HepG2 (cell line): Measurements from ENCODE around the gene SEMA4C. TPM values are rescaled to one million over a fixed set of nuclear protein-coding genes. Genes with fewer than 3 reads are reported as not detected.

Source experiments
- DR1 ChIP-seq: sonication (generic); formaldehyde crosslinking; IDR thresholded peaks from 2 replicates; pipeline ENCODE4 v1.8.0; 2021; ENCODE audit warnings: mild to moderate bottlenecking, missing genetic modification reagents, inconsistent platforms
- FOXK1 ChIP-seq: sonication (generic); formaldehyde crosslinking; IDR thresholded peaks from 2 replicates; pipeline ENCODE4 v1.4.0; 2020; ENCODE audit warnings: low read depth, missing genetic modification reagents, borderline replicate concordance
- GABPA ChIP-seq, 2 experiments: IDR thresholded peaks; 2 replicates each; pipeline ENCODE4 v1.6.1; 2011 to 2016; ENCODE audit warnings: low read depth in 2 of 2, low read length in 1 of 2, missing biosample characterization in 1 of 2, missing genetic modification characterization in 1 of 2
- HOXA9 ChIP-seq: sonication (generic); formaldehyde crosslinking; IDR thresholded peaks from 2 replicates; pipeline ENCODE4 v1.8.1; 2022; ENCODE audit warnings: missing genetic modification reagents, mild to moderate bottlenecking, moderate library complexity, borderline replicate concordance
- IRX3 ChIP-seq: sonication (generic); formaldehyde crosslinking; IDR thresholded peaks from 2 replicates; pipeline ENCODE4 v1.8.1; 2023; ENCODE audit warnings: mild to moderate bottlenecking, low read depth, missing genetic modification reagents, borderline replicate concordance
- KMT2A ChIP-seq: sonication (generic); formaldehyde crosslinking; IDR thresholded peaks from 2 replicates; pipeline ENCODE4 v1.4.0; 2020; ENCODE audit warnings: missing genetic modification reagents
- MAZ ChIP-seq, 2 experiments: sonication (generic) in 1 of 2; formaldehyde crosslinking in 1 of 2; IDR thresholded peaks; 2 replicates each; pipeline versions ENCODE4 v1.5.0 to v1.6.1; 2012 to 2020; ENCODE audit warnings: low read depth in 2 of 2, mild to moderate bottlenecking in 2 of 2, borderline replicate concordance in 1 of 2, improper control_type of control experiment in 1 of 2, low read length in 1 of 2, missing genetic modification reagents in 1 of 2, moderate library complexity in 1 of 2
- NCOA2 ChIP-seq: sonication (generic); formaldehyde crosslinking; IDR thresholded peaks from 2 replicates; pipeline ENCODE4 v1.8.0; 2022; ENCODE audit warnings: inconsistent platforms
- NFIC ChIP-seq: IDR thresholded peaks from 2 replicates; pipeline ENCODE4 v1.6.1; 2012; ENCODE audit warnings: mild to moderate bottlenecking, low read length, inconsistent platforms
- RELA ChIP-seq: sonication (generic); formaldehyde crosslinking; IDR thresholded peaks from 2 replicates; pipeline ENCODE4 v1.4.0; 2020; ENCODE audit warnings: missing genetic modification reagents
- STAG1 ChIP-seq: sonication (generic); formaldehyde crosslinking; IDR thresholded peaks from 2 replicates; pipeline ENCODE4 v1.4.0; 2020; ENCODE audit warnings: missing genetic modification reagents
- YEATS4 ChIP-seq: sonication (generic); formaldehyde crosslinking; IDR thresholded peaks from 2 replicates; pipeline ENCODE4 v1.4.0; 2020; ENCODE audit warnings: missing genetic modification reagents, borderline replicate concordance
- ZFYVE20 ChIP-seq: sonication (generic); formaldehyde crosslinking; IDR thresholded peaks from 2 replicates; pipeline ENCODE4 v1.8.0; 2023; ENCODE audit warnings: low read depth, mild to moderate bottlenecking, moderate library complexity, missing genetic modification reagents, borderline replicate concordance
- ZNF276 ChIP-seq: sonication (generic); formaldehyde crosslinking; IDR thresholded peaks from 2 replicates; pipeline ENCODE4 v1.4.0; 2020; ENCODE audit warnings: mild to moderate bottlenecking, low read depth, missing genetic modification reagents
- ZNF337 ChIP-seq: sonication (generic); formaldehyde crosslinking; IDR thresholded peaks from 2 replicates; pipeline ENCODE4 v1.5.1; 2020; ENCODE audit warnings: missing genetic modification reagents, low read depth, mild to moderate bottlenecking, borderline replicate concordance
- ZNF33A ChIP-seq: sonication (generic); formaldehyde crosslinking; IDR thresholded peaks from 2 replicates; pipeline ENCODE4 v1.5.1; 2020; ENCODE audit warnings: missing genetic modification reagents, mild to moderate bottlenecking, moderate library complexity, borderline replicate concordance
- ZNF615 ChIP-seq: sonication (generic); formaldehyde crosslinking; IDR thresholded peaks from 2 replicates; pipeline ENCODE4 v1.5.0; 2020; ENCODE audit warnings: mild to moderate bottlenecking, missing genetic modification reagents, borderline replicate concordance
- ZNF709 ChIP-seq: sonication (generic); formaldehyde crosslinking; IDR thresholded peaks from 2 replicates; pipeline ENCODE4 v1.5.0; 2020; ENCODE audit warnings: mild to moderate bottlenecking, missing genetic modification reagents
- ZNF747 ChIP-seq: sonication (generic); formaldehyde crosslinking; IDR thresholded peaks from 2 replicates; pipeline ENCODE4 v1.8.1; 2023; ENCODE audit warnings: missing genetic modification reagents, mild to moderate bottlenecking, borderline replicate concordance
- ZSCAN30 ChIP-seq: sonication (generic); formaldehyde crosslinking; IDR thresholded peaks from 2 replicates; pipeline ENCODE4 v1.5.0; 2020; ENCODE audit warnings: mild to moderate bottlenecking, missing genetic modification reagents
- polyA plus RNA-seq, 8 experiments: library from polyadenylated mRNA; depleted of rRNA in 3 of 8; stranded (reverse) in 7 of 8; unstranded in 1 of 8; fragments of >200 nt; fragmentation: Illumina TruSeq in 4 of 8; extraction: Trizol in 4 of 8; gene quantifications; 2 replicates each; pipeline versions ENCODE4 v1.2.1 to v1.2.3, GENCODE V29; 2011 to 2016; ENCODE audit warnings: low read depth in 4 of 8, missing spikeins in 1 of 8, mixed read lengths in 1 of 8; ENCODE audit not compliant: insufficient read depth in 1 of 8
- total RNA-seq, 5 experiments: library from RNA; depleted of rRNA; stranded (reverse); fragments of >200 nt; fragmentation: Illumina TruSeq; extraction: Trizol; gene quantifications; 2 replicates each; pipeline ENCODE4 v1.2.3, GENCODE V29; 2016; ENCODE audit warnings: low read depth in 1 of 5
- TF ChIP-seq, protein P1 (sequence below): sonication (generic); formaldehyde crosslinking; IDR thresholded peaks from 2 replicates; pipeline ENCODE4 v1.9.0; 2021; ENCODE audit warnings: missing genetic modification reagents, borderline replicate concordance
- TF ChIP-seq, protein P2 (sequence below): IDR thresholded peaks from 2 replicates; pipeline ENCODE4 v1.6.1; 2012; ENCODE audit warnings: low read depth, low read length, improper control_type of control experiment

SEMA4C gene
- total and polyA plus RNA-seq, 2 of the 13 experiments (the other 11 are each of a cell fraction or from before 2014, with no cell fraction given): 25.9 to 46.6 TPM

- TF ChIP-seq, protein P1, sequence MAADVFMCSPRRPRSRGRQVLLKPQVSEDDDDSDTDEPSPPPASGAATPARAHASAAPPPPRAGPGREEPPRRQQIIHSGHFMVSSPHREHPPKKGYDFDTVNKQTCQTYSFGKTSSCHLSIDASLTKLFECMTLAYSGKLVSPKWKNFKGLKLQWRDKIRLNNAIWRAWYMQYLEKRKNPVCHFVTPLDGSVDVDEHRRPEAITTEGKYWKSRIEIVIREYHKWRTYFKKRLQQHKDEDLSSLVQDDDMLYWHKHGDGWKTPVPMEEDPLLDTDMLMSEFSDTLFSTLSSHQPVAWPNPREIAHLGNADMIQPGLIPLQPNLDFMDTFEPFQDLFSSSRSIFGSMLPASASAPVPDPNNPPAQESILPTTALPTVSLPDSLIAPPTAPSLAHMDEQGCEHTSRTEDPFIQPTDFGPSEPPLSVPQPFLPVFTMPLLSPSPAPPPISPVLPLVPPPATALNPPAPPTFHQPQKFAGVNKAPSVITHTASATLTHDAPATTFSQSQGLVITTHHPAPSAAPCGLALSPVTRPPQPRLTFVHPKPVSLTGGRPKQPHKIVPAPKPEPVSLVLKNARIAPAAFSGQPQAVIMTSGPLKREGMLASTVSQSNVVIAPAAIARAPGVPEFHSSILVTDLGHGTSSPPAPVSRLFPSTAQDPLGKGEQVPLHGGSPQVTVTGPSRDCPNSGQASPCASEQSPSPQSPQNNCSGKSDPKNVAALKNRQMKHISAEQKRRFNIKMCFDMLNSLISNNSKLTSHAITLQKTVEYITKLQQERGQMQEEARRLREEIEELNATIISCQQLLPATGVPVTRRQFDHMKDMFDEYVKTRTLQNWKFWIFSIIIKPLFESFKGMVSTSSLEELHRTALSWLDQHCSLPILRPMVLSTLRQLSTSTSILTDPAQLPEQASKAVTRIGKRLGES (CRISPR knock-in tag): 0 out of 2 replicates have a peak, but pooled peaks have one; percentile 10
- TF ChIP-seq FOXK1 (CRISPR knock-in tag): peak; percentile 94; the same call in 1 of the 2 replicates
- TF ChIP-seq ZNF33A (CRISPR knock-in tag): no peak
- peak; percentile 78; the same call in 1 of the 2 replicates for TF ChIP-seq HOXA9
- TF ChIP-seq MAZ (IDR thresholded peaks at IDR 0.05; ENCODE audit: borderline replicate concordance, low read depth, low read length): peak; percentile 83
- peak; percentile 96 for TF ChIP-seq MAZ (CRISPR knock-in tag; IDR thresholded peaks at IDR 0.05; ENCODE audit: low read depth)
- TF ChIP-seq GABPA (IDR thresholded peaks at IDR 0.05; ENCODE audit: low read depth, low read length): no peak
- no peak for TF ChIP-seq GABPA (CRISPR knock-in tag; IDR thresholded peaks at IDR 0.05; ENCODE audit: low read depth)
- TF ChIP-seq IRX3 (CRISPR knock-in tag): no peak
- no peak for TF ChIP-seq ZNF337
- TF ChIP-seq ZFYVE20 (CRISPR knock-in tag): no peak
- TF ChIP-seq, protein P2, sequence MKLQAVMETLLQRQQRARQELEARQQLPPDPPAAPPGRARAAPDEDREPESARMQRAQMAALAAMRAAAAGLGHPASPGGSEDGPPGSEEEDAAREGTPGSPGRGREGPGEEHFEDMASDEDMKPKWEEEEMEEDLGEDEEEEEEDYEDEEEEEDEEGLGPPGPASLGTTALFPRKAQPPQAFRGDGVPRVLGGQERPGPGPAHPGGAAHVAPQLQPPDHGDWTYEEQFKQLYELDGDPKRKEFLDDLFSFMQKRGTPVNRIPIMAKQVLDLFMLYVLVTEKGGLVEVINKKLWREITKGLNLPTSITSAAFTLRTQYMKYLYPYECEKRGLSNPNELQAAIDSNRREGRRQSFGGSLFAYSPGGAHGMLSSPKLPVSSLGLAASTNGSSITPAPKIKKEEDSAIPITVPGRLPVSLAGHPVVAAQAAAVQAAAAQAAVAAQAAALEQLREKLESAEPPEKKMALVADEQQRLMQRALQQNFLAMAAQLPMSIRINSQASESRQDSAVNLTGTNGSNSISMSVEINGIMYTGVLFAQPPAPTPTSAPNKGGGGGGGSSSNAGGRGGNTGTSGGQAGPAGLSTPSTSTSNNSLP: no peak
- 0 out of 2 replicates have a peak, but pooled peaks have one; percentile 83 for TF ChIP-seq ZNF276
- TF ChIP-seq RELA (CRISPR knock-in tag): 0 out of 2 replicates have a peak, but pooled peaks have one; percentile 44
- no peak for TF ChIP-seq ZSCAN30
- peak; percentile 56; the same call in 1 of the 2 replicates for TF ChIP-seq ZNF709 (CRISPR knock-in tag)
- TF ChIP-seq KMT2A (CRISPR knock-in tag): peak; percentile 55
- no peak for TF ChIP-seq ZNF615 (CRISPR knock-in tag)
- peak; percentile 95 for TF ChIP-seq YEATS4 (CRISPR knock-in tag)
- peak; percentile 36 for TF ChIP-seq STAG1 (CRISPR knock-in tag)
- 0 out of 2 replicates have a peak, but pooled peaks have one; percentile 53 for TF ChIP-seq ZNF747 (CRISPR knock-in tag)
- no peak; the same call in 1 of the 2 replicates for TF ChIP-seq NCOA2 (CRISPR knock-in tag)
- TF ChIP-seq DR1: no peak; the same call in 1 of the 2 replicates
- no peak for TF ChIP-seq NFIC
Observed at GRCh38 chr2:96816127-96816835, 53.6 kb downstream of the SEMA4C start, which contains the start of gene CNNM3 (continued).
